ENCODE measurements around the gene ATG7.
"Not testable (repeated sequence)": the region's sequence is repeated elsewhere in the genome, so short reads cannot be mapped to it uniquely, and the experiment has no call there.

The ATG7 gene

DNA sequence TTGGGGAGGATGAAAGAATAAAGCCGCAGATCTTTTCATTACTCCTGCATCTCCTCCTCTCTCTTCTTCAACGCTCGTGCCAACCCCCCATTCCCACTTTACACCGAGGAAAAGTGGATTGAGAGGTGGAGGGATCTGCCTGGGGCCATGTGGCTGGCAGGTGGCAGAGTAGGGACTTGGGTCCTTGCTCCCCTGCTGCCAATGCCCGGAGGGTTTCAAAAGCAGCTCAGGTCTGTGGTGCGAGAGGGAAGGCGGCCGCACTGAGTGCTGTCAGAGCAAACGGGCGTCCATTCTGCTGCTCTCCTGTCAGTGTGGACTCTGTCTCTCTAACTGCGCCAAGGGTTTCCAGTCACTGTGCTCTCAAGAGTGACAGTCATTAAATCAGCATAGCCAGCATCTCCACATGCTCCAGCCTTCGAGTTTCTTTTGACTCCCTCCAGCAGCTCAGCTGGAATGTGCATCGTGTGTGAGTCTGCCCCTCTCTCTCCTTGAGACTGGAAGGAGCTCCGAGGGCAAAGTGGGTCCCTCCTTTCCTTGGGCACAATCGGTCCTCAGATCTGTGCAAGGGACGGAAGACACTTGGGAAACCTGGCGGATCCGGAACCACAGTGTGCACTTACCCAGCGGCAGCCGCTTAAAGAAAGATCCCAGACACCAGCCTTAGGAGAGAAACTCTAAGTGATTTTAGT, 302.9 kb downstream of the ATG7 start:
- DNase-seq: no peak

DNA sequence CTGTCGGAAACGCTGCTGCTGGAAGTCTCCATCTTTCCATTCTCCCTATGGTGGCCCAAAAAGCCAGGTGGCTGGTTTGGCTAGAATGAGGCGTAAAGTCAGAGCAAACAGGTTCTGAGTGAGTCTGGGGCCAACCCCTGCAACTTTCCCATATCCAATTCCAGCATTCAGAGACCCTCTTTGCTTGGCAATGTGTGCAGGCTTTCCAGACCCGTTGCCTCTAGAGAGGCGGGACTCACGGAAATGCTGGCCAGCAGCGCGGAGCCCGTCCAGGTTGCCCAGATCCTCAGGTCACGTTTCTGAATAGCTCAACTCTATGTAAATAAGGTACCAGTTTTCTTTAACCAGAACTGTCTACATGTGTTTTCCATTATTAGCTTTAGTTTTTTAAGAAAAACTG, 303.5 kb downstream of the ATG7 start:
- no peak for DNase-seq

- DNase-seq: no peak
These were observed 304.3 kb downstream of the ATG7 start for GRCh38 chr3:11576453-11576852.

- no peak for DNase-seq
These were observed 306.0 kb downstream of the ATG7 start for GRCh38 chr3:11578169-11578568.

GRCh38 chr3:11580645-11581044, 308.4 kb downstream of the ATG7 start:
- no peak for DNase-seq

DNA sequence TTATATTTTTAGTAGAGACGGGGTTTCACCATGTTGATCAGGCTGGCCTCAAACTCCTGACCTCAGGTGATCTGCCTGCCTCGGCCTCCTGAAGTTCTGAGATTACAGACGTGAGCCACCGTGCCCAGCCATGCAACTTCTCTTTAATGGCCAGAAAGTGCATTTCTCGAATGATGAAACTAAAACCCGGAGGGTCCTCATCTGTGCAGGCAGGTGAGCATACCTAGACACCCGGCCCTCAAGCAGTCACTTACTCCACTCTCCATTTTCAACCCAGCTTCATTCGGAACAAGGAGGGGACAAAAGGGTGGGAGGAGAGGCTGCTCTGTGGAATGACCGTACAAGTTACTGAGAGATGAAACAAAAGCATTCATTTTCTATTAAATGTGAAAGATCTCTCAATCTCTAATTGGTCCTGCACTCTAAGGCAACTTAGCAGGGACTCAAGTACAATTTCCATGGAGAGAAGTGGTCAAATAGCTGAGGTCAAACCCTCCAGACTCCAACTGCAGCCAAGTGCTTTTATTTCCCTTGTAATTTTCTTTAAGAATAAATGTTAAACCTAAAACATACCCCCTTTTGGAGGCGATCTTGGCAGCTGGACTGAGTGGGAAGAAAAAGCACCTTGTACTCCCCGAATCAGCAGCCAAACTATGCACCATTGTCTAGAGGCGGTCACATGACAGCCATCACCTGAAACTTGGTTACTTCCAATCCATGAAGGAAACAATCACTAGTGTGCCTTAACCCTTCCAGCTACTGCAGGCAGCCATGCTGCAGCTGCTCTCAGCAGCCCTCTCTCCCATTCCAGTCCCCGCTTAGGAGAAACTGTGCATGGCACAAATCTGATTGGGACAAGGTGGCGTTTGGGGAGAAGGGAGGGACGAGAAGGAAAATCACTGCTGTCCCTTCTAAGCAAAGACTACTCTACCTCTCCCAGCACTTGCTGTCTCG, 309.3 kb downstream of the ATG7 start:
- DNase-seq: no peak

- DNase-seq: no peak
These were observed 310.2 kb downstream of the ATG7 start for GRCh38 chr3:11582191-11582968.

GRCh38 chr3:11583235-11583634, 311.0 kb downstream of the ATG7 start:
- DNase-seq: no peak

GRCh38 chr3:11583638-11584046, 311.4 kb downstream of the ATG7 start:
- no peak for DNase-seq

GRCh38 chr3:11584570-11584969, 312.4 kb downstream of the ATG7 start:
- DNase-seq: no peak

DNA sequence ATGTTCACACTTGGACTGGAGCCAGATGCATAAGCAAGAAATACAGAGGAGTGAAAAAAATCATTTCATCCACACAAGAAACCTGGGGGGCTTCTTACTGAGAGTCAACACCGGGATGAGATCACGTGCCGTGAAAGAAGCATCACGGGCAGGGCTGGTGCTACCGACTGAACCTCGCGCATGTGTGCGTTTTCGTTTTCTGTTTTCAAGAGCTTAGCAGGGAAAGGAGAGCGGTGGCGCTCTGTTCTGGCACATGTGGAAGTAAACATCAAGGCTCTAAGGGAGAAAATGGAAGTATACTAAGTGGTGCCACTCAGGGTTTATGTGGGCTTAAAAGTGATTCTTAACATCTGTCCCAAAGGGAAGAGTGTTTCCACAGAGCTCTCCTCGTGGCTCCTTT, 315.6 kb downstream of the ATG7 start:
- no peak for DNase-seq

GRCh38 chr3:11588338-11588737, 316.1 kb downstream of the ATG7 start:
- DNase-seq: no peak

GRCh38 chr3:11588755-11589154, 316.6 kb downstream of the ATG7 start:
- DNase-seq: no peak

DNA sequence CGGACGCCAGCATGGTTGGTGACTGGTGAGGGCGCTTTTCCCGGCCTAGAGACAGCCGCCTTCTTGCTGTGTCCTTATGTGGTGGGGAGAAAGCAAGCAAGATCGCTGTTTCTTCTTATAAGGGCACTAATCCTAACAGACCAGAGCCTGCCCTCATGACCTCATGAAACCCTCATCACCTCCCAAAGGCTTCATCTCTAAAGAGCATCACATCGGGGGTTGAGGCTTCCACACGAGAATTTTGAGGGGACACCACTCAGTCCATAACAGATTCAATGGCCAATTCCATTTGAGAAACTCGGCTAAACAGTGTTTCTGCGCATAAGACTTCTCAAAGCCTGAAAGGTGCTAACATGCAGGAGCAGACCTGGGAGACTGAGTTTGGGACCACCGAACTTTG, 317.5 kb downstream of the ATG7 start:
- no peak for DNase-seq

DNA sequence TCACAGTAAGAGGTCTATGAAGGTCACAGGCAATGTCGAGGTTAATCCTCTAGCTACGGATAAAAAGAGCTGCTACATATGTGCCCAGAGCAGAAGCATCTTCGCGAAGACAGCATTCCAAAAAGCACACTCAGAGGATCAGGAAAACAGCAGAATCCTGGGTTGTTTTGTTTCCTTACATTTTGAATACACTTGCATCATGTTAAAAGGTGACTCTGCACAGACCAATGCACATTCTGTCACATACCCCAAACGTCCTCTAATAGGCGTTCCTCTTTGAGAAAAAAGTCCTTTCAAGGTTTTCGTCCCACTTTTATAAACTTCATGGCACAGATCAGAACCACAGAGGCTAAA, 318.8 kb downstream of the ATG7 start:
- no peak for DNase-seq

GRCh38 chr3:11591391-11592282, 319.4 kb downstream of the ATG7 start:
- no peak for DNase-seq

DNA sequence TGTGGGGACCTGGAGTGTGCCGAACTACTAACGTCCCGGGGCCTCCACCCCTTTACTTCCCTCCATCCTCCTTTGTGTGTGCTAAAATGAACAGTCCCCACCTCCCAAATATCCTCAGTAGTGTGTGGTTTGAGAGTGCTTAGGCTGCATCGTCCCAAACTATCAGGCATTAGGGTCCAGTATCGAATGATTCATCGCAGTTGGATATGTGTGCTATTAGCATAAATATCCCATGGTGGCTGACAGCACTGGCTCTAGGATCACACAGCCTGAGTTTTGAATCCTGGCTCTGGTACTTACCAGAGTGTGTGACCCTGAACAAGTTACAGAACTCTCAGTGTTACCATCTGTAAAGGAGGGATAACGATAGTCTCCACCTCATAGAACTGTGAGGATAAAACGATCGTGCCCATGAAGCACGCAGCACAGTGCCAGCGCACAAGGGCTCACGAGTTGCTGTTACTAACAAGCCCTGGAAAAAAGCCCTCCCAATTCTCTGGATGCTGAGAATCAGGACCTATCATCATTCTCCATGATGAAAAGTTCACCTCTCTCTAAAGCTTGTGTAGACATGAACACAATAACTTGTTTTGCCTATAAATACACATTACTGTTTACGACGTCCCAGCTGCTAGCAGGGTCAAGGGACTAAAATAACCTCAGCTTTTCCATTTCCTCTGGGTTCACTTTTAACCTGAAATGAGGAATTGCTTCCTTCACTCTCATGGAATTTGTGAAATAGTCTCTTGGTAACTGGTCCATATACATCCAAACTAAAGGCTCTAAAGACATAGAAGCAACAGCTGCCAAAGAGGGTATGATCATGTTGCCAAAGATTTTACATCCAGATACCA, 320.5 kb downstream of the ATG7 start:
- no peak for DNase-seq

GRCh38 chr3:11593318-11594034, 321.3 kb downstream of the ATG7 start:
- DNase-seq: no peak

GRCh38 chr3:11595024-11595423, 322.8 kb downstream of the ATG7 start:
- not testable (repeated sequence) for DNase-seq

DNA sequence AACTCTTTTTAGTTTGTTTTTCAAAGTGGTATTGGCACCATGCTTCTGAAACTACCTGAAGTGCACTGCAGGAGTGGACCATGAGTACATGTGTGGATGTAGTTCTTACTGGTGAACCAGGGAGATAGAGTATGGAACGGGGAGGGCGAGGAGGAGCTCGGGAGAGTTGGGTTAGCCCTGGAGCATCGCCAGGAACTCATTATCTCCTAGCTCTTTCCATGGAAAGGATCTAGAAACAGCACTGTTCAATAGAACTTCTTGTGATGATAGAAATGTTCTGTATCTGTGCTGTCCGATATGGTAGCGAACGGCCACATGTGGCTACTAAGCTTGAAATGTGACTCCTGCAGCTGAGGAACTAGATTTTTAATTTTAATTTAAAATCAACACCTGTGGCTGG, 324.2 kb downstream of the ATG7 start:
- DNase-seq: no peak
